HCT116 (cell line): ENCODE data around the gene NME1. TPM values are rescaled to one million over a fixed set of nuclear protein-coding genes. Genes with fewer than 3 reads are reported as not detected.
A peak's percentile ranks its signal among the peaks of the same experiment; 100 is the strongest.

Experiments used
- ATAC-seq: fragments of 200-7000 bp; cut with Tn5 transposase; 2 replicates; pipeline ENCODE4 v1.9.1; 2020; ENCODE audit warnings: mild to moderate bottlenecking, moderate library complexity
- BruUV-seq: library from RNA; stranded (reverse); fragments of 400-500 nt; replicated peaks from 2 replicates; lab custom pipeline; 2021; lab: Mats Ljungman, UMichigan
- CTCF ChIA-PET: fragments of 300-600 bp; sonication (Branson Sonifier 250); formaldehyde crosslinking; loops from one replicate; lab custom pipeline; 2021; ENCODE audit warnings: antibody characterized with exemption; lab: Charles Lee
- POLR2A ChIA-PET: fragments of 300-600, 350-600 bp; sonication (Branson Sonifier 250); formaldehyde crosslinking; loops from one replicate; lab custom pipeline; 2021; ENCODE audit warnings: antibody characterized with exemption; lab: Charles Lee
- RAD21 ChIA-PET, 2 experiments: fragments of 300-600 bp; sonication (Branson Sonifier 250); formaldehyde crosslinking; loops; one replicate each; lab custom pipeline; 2023; ENCODE audit warnings: low total read pairs in 2 of 2; ENCODE audit not compliant: uncharacterized antibody in 2 of 2, unreplicated experiment in 2 of 2, low non-redundant PET in 1 of 2; lab: Charles Lee
- DNase-seq: peaks from one replicate; pipeline ENCODE4 v3.0.0-alpha.2; 2010; ENCODE audit warnings: low read depth, low spot score
- H2AFZ ChIP-seq: fragments of 200-600 bp; shearing (Covaris generic), sonication (generic); 2 replicates; pipeline ENCODE4 v1.6.1; 2017; ENCODE audit warnings: low read depth, mixed run types, mixed read lengths, antibody characterized with exemption, low read length; ENCODE audit not compliant: poor library complexity, severe bottlenecking
- H3K27ac ChIP-seq: 2 replicates; pipeline ENCODE4 v1.5.1; 2012; ENCODE audit warnings: low read depth, low read length
- H3K27me3 ChIP-seq: fragments of 200-600 bp; sonication (generic); 2 replicates; pipeline ENCODE4 v1.6.1; 2016; ENCODE audit warnings: mixed run types, low read length, mixed read lengths; ENCODE audit not compliant: insufficient read depth
- H3K36me3 ChIP-seq, 2 experiments: fragments of 200-500 bp in 1 of 2; fragments of 200-600 bp in 1 of 2; sonication (Bioruptor generic) in 1 of 2; sonication (generic) in 1 of 2; 2 replicates each; pipeline versions ENCODE4 v1.5.1 to v1.6.1; 2014 to 2016; ENCODE audit warnings: low read length in 2 of 2, inconsistent platforms in 1 of 2, mixed read lengths in 1 of 2, mixed run types in 1 of 2; ENCODE audit not compliant: insufficient read depth in 2 of 2, control insufficient read depth in 1 of 2
- H3K4me1 ChIP-seq, 2 experiments: fragments of 200-600 bp in 1 of 2; sonication (generic) in 1 of 2; 2 replicates each; pipeline versions ENCODE4 v1.5.1 to v1.6.1; 2012 to 2017; ENCODE audit warnings: low read length in 2 of 2, inconsistent platforms in 1 of 2, mild to moderate bottlenecking in 1 of 2, mixed read lengths in 1 of 2, mixed run types in 1 of 2, moderate library complexity in 1 of 2; ENCODE audit not compliant: insufficient read depth in 2 of 2, control insufficient read depth in 1 of 2
- H3K4me2 ChIP-seq: fragments of 200-600 bp; sonication (generic); 2 replicates; pipeline ENCODE4 v1.6.1; 2017; ENCODE audit warnings: mixed run types, low read length, mixed read lengths
- H3K4me3 ChIP-seq, 2 experiments: fragments of 200-600 bp in 1 of 2; sonication (generic) in 1 of 2; replicated peaks in 1 of 2; 2 replicates each; pipeline ENCODE4 v1.5.1; 2011 to 2016; ENCODE audit warnings: low read length in 2 of 2, control low read depth in 1 of 2, low read depth in 1 of 2, mild to moderate bottlenecking in 1 of 2, mixed read lengths in 1 of 2, mixed run types in 1 of 2
- H3K79me2 ChIP-seq: fragments of 200-600 bp; sonication (generic); 2 replicates; pipeline ENCODE4 v1.6.1; 2017; ENCODE audit warnings: mild to moderate bottlenecking, mixed run types, low read length, moderate library complexity, mixed read lengths; ENCODE audit not compliant: insufficient read depth
- H3K9ac ChIP-seq: fragments of 200-600 bp; sonication (generic); 2 replicates; pipeline ENCODE4 v1.6.1; 2016; ENCODE audit warnings: low read length, mixed read lengths
- H3K9me2 ChIP-seq: fragments of 200-600 bp; sonication (generic), shearing (Covaris generic); 2 replicates; pipeline ENCODE4 v1.6.1; 2017; ENCODE audit warnings: mixed run types, mild to moderate bottlenecking, moderate library complexity; ENCODE audit not compliant: insufficient read depth
- H3K9me3 ChIP-seq, 2 experiments: fragments of 200-500 bp in 1 of 2; fragments of 200-600 bp in 1 of 2; sonication (Bioruptor generic) in 1 of 2; sonication (generic) in 1 of 2; 2 replicates each; pipeline ENCODE4 v1.6.1; 2014 to 2017; ENCODE audit warnings: low read length in 2 of 2, mixed read lengths in 2 of 2, inconsistent platforms in 1 of 2, low read depth in 1 of 2, mild to moderate bottlenecking in 1 of 2, mixed run types in 1 of 2, moderate library complexity in 1 of 2; ENCODE audit not compliant: control insufficient read depth in 1 of 2, insufficient read depth in 1 of 2
- H4K20me1 ChIP-seq: fragments of 200-600 bp; sonication (generic), shearing (Covaris generic); 2 replicates; pipeline ENCODE4 v1.6.1; 2017; ENCODE audit warnings: mixed run types, mild to moderate bottlenecking, moderate library complexity; ENCODE audit not compliant: insufficient read depth
- ATF3 ChIP-seq: IDR thresholded peaks from 2 replicates; pipeline ENCODE4 v1.6.1; 2012
- CEBPB ChIP-seq: IDR thresholded peaks from 2 replicates; pipeline ENCODE4 v1.6.1; 2012; ENCODE audit warnings: low read depth
- EGR1 ChIP-seq: IDR thresholded peaks from 2 replicates; pipeline ENCODE4 v1.6.1; 2012; ENCODE audit warnings: low read depth
- EZH2phosphoT487 ChIP-seq: fragments of 200-600 bp; IDR thresholded peaks from 2 replicates; pipeline ENCODE4 v1.6.1; 2018; ENCODE audit warnings: antibody characterized with exemption, borderline replicate concordance
- MAX ChIP-seq: IDR thresholded peaks from 2 replicates; pipeline ENCODE4 v1.6.1; 2012
- POLR2AphosphoS5 ChIP-seq: IDR thresholded peaks from 2 replicates; pipeline ENCODE4 v1.6.1; 2011; ENCODE audit warnings: mild to moderate bottlenecking, low read depth, low read length, moderate library complexity
- RAD21 ChIP-seq: IDR thresholded peaks from 2 replicates; pipeline ENCODE4 v1.6.1; 2012; ENCODE audit warnings: low read depth, mild to moderate bottlenecking
- SIN3A ChIP-seq: IDR thresholded peaks from 2 replicates; pipeline ENCODE4 v1.6.1; 2012; ENCODE audit warnings: low read depth
- SP1 ChIP-seq: IDR thresholded peaks from 2 replicates; pipeline ENCODE4 v1.6.1; 2012; ENCODE audit warnings: low read depth
- SRF ChIP-seq: IDR thresholded peaks from 2 replicates; pipeline ENCODE4 v1.6.1; 2012; ENCODE audit warnings: low read depth
- YY1 ChIP-seq: IDR thresholded peaks from 2 replicates; pipeline ENCODE4 v1.6.1; 2011; ENCODE audit warnings: low read length, low read depth, moderate library complexity, mild to moderate bottlenecking; ENCODE audit not compliant: insufficient replicate concordance; ENCODE audit errors: extremely low read depth
- ZBTB33 ChIP-seq: IDR thresholded peaks from 2 replicates; pipeline ENCODE4 v1.6.1; 2011; ENCODE audit warnings: mild to moderate bottlenecking, low read length, moderate library complexity; ENCODE audit not compliant: insufficient replicate concordance; ENCODE audit errors: extremely low read depth
- ZFX ChIP-seq: fragments of 450-650 bp; IDR thresholded peaks from 2 replicates; pipeline ENCODE4 v1.6.1; 2017
- intact Hi-C: fragments of 100-400 bp; cut with micrococcal nuclease; formaldehyde crosslinking; loops from 2 replicates; pipeline ENCODE4 v1.10.0; 2022
- total RNA-seq: library from RNA; stranded (reverse); gene quantifications from one replicate; pipeline ENCODE4 v1.2.1, GENCODE V29; 2021; ENCODE audit not compliant: unreplicated experiment

NME1 gene
- total RNA-seq, 1 experiment from 2014 or later, result 510 TPM

GRCh38 chr17:51154176-51154575, 817 bp downstream of the NME1 start:
- CTCF ChIA-PET, result interaction anchor here (0.7 to 1.6 kb wide), 3 partner anchors 12 to 33 kb away, joined by 3 to 5 read pairs (median 3); partner anchors contain the start of genes NME2 and SPAG9
- H3K9me3 ChIP-seq, result no peaks in the 10 kb centered on the region
- no peaks in the 10 kb centered on the region for H3K9me2 ChIP-seq
- H3K4me2 ChIP-seq, result peak overlapping the region; percentile 85
- BruUV-seq, result TSS peak; percentile 62
- peaks cover 59% of the 10 kb centered on the region for H3K79me2 ChIP-seq
- no peaks in the 10 kb centered on the region for H3K27me3 ChIP-seq
- POLR2A ChIA-PET, result interaction anchor here (0.8 to 3.6 kb wide), 3 partner anchors 9 to 288 kb away, joined by 3 to 24 read pairs (median 8); partner anchors contain the start of genes SPAG9 and TOB1
- no peak for TF ChIP-seq ZFX
- no peak for TF ChIP-seq POLR2AphosphoS5
- TF ChIP-seq ATF3, result no peak
- no peak for TF ChIP-seq RAD21
- TF ChIP-seq EZH2phosphoT487, result no peak
- TF ChIP-seq SRF, result no peak
- H3K27ac ChIP-seq, result peak overlapping the region; percentile 69
- RAD21 ChIA-PET, result no interaction called here
- ATAC-seq, result no peak
- no peak for DNase-seq
- H4K20me1 ChIP-seq, result peaks cover 14% of the 10 kb centered on the region; the same call in 1 of the 2 replicates
- H3K36me3 ChIP-seq, result peaks cover 29 to 36% of the 10 kb centered on the region in 2 experiments
- H3K9ac ChIP-seq, result peak overlapping the region; percentile 84
- no peak overlapping the region for H2AFZ ChIP-seq
- intact Hi-C loops, result loop anchor here (5.0 to 10.0 kb wide), 5 partner anchors 97 to 609 kb away; partner anchors contain the start of genes SPATA20 and TOB1
- peaks cover 14 to 22% of the 10 kb centered on the region in 2 experiments for H3K4me1 ChIP-seq
- H3K4me3 ChIP-seq, result peak overlapping the region; percentile 74 to 82

GRCh38 chr17:51155416-51155815, 2.1 kb downstream of the NME1 start:
- BruUV-seq, result no TSS peak

More at GRCh38 chr17:51155416-51155815, 2.1 kb downstream of the NME1 start:
- Histone ChIP-seq H3K27ac (no peak overlapping the region), H3K9me2 (no peaks in the 10 kb centered on the region), H2AFZ (no peak overlapping the region), H4K20me1 (peaks cover 21% of the 10 kb centered on the region; the same call in 1 of the 2 replicates), H3K9ac (no peak overlapping the region), H3K9me3 (no peaks in the 10 kb centered on the region), H3K36me3 (peaks cover 39 to 44% of the 10 kb centered on the region in 2 experiments), H3K4me3 (no peak overlapping the region), H3K79me2 (peaks cover 71% of the 10 kb centered on the region), H3K27me3 (no peaks in the 10 kb centered on the region), H3K4me1 (peaks cover 14 to 22% of the 10 kb centered on the region in 2 experiments), H3K4me2 (peak overlapping the region; percentile 85; the same call in 1 of the 2 replicates)
- POLR2A ChIA-PET, result interaction anchor here (1.4 to 3.6 kb wide), 2 partner anchors 34 to 206 kb away, joined by 3 to 24 read pairs; partner anchors contain the start of gene SPAG9
- RAD21 ChIA-PET, result no interaction called here
- intact Hi-C loops, result loop anchor here (5.0 to 10.0 kb wide), 2 partner anchors 173 to 611 kb away; partner anchors contain the start of gene SPATA20
- CTCF ChIA-PET, result interaction anchor here (1.1 to 1.5 kb wide), 3 partner anchors 34 to 155 kb away, joined by 3 to 6 read pairs (median 4); partner anchors contain the start of gene SPAG9
- ATAC-seq, result no peak
- no peak for DNase-seq
- no peak for TF ChIP-seq YY1
- no peak for TF ChIP-seq MAX
- TF ChIP-seq SP1, result no peak
- TF ChIP-seq EZH2phosphoT487, result no peak
- no peak for TF ChIP-seq CEBPB
- no peak for TF ChIP-seq EGR1
- no peak for TF ChIP-seq SRF
- TF ChIP-seq ZBTB33, result no peak
- no peak for TF ChIP-seq ZFX
- TF ChIP-seq SIN3A, result no peak
